ENCODE data around the gene MILR1. TPM values are rescaled to one million over a fixed set of nuclear protein-coding genes. Genes with fewer than 3 reads are reported as not detected.

The MILR1 gene
- polyA plus RNA-seq, 2 of the 4 experiments (the other 2 are of a cell fraction): 2.3 to 12.2 TPM

GRCh38 chr17:64491034-64491860 lies 42.3 kb downstream of the MILR1 start (continued):
- no peak for TF ChIP-seq NFE2L2 (conservative IDR thresholded peaks at IDR 0.05; ENCODE audit: low read length)
- no peak for TF ChIP-seq MAX (IDR thresholded peaks at IDR 0.05)
- TF ChIP-seq TP53 (CRISPR knock-in tag; IDR thresholded peaks at IDR 0.05): no peak
- TF ChIP-seq POLR2AphosphoS2 (conservative IDR thresholded peaks at IDR 0.05; ENCODE audit: low read length): no peak
- TF ChIP-seq CBX8 (IDR thresholded peaks at IDR 0.05): no peak
- TF ChIP-seq BCL3 (IDR thresholded peaks at IDR 0.05): no peak

GRCh38 chr17:64491994-64492393 lies 43.1 kb downstream of the MILR1 start:
- FAIRE-seq: no peak
- H3K4me2 ChIP-seq: peak overlapping the region; percentile 1; the same call in 1 of the 3 replicates
- ATAC-seq: no peak
- H3K4me1 ChIP-seq: peaks cover 26% of the 10 kb centered on the region
- no peak overlapping the region for H3K27ac ChIP-seq
- ChIA-PET POLR2A (interaction anchor here (1.6 to 2.7 kb wide), 2 partner anchors 14 to 72 kb away, joined by 6 to 26 read pairs; partner anchors contain the start of genes CEP95 and DDX5), CTCF (interaction anchor here (0.6 to 12.8 kb wide), 18 partner anchors 8 to 189 kb away, joined by 3 to 300 read pairs (median 6); partner anchors contain the start of gene DDX5)
- WGBS (ENCODE audit: missing lambda C conversion rate): 49% methylated on average over 3 of the region's 3 CpGs
- no peaks in the 10 kb centered on the region for H3K9me3 ChIP-seq
- no peak for DNase-seq (ENCODE audit: low read depth in 1 of 2, low spot score in 1 of 2)
- H3K4me3 ChIP-seq: no peak overlapping the region
- no peak for TF ChIP-seq EHF (CRISPR knock-in tag; IDR thresholded peaks at IDR 0.05)
- TF ChIP-seq MAFK (IDR thresholded peaks at IDR 0.05; ENCODE audit: partially characterized antibody): peak; percentile 94

GRCh38 chr17:64492481-64493109 lies 43.7 kb downstream of the MILR1 start:
- H3K9me3 ChIP-seq: no peaks in the 10 kb centered on the region
- 0 out of 5 replicates have a peak, but pooled peaks of 1 of the 2 experiments have one; percentile 1 for TF ChIP-seq RAD21 (conservative IDR thresholded peaks at IDR 0.05 in 1 of 2, IDR thresholded peaks at IDR 0.05 in 1 of 2)
- TF ChIP-seq SREBF2 (IDR thresholded peaks at IDR 0.05): no peak
- no peak for TF ChIP-seq CHD4 (IDR thresholded peaks at IDR 0.05; ENCODE audit: borderline replicate concordance)
- no peak for TF ChIP-seq NR3C1 (IDR thresholded peaks at IDR 0.05)
- no peak for TF ChIP-seq NPAS2 (CRISPR knock-in tag; IDR thresholded peaks at IDR 0.05; ENCODE audit: borderline replicate concordance)
- no peak for TF ChIP-seq ZNF302 (CRISPR knock-in tag; IDR thresholded peaks at IDR 0.05)
- peak; percentile 48 for TF ChIP-seq CTCF (IDR thresholded peaks at IDR 0.05)
- TF ChIP-seq HOXB5 (CRISPR knock-in tag; IDR thresholded peaks at IDR 0.05): no peak
- peak; percentile 65 to 89; a peak in 3 of 4 replicates for TF ChIP-seq CEBPB (IDR thresholded peaks at IDR 0.05)
- H3K4me2 ChIP-seq: no peak overlapping the region; the same call in 2 of the 3 replicates
- ATAC-seq (no peak), FAIRE-seq (no peak), DNase-seq (ENCODE audit: low read depth in 1 of 2, low spot score in 1 of 2) (peak in 1 of 2 experiments; percentile 48)
- H3K4me1 ChIP-seq: peaks cover 30% of the 10 kb centered on the region
- no peak overlapping the region for H3K27ac ChIP-seq
- no peak overlapping the region for H3K4me3 ChIP-seq
- CTCF ChIA-PET: interaction anchor here (0.8 to 12.8 kb wide), 14 partner anchors 8 to 189 kb away, joined by 3 to 300 read pairs (median 6); no protein-coding TSS in a partner anchor
- POLR2A ChIA-PET: interaction anchor here (2.7 kb wide), 1 partner anchor 14 kb away, joined by 26 read pairs; the partner anchor contains the start of genes CEP95 and DDX5
- WGBS (ENCODE audit: missing lambda C conversion rate): 67% methylated on average over 6 of the region's 6 CpGs

All from A549 (cell line).